Liver (tissue), 9 donors: Measurements from ENCODE around the gene CDK16. TPM values are rescaled to one million over a fixed set of nuclear protein-coding genes. Genes with fewer than 3 reads are reported as not detected.

ENCODE experiments used
- DNase-seq: peaks from one replicate; pipeline ENCODE4 v3.0.0-alpha.2; 2017; ENCODE audit warnings: low spot score
- H3K27ac ChIP-seq, 2 donors: one replicate each; pipeline ENCODE4 v1.7.0; 2013; ENCODE audit warnings: inconsistent platforms in 2 of 2, low read length in 2 of 2, control low read depth in 1 of 2, low read depth in 1 of 2, mild to moderate bottlenecking in 1 of 2
- H3K27me3 ChIP-seq, 4 donors: one replicate each; pipeline versions ENCODE4 v1.6.1 to v1.7.0; 2013; ENCODE audit warnings: low read length in 3 of 4, inconsistent platforms in 1 of 4, mild to moderate bottlenecking in 1 of 4, moderate library complexity in 1 of 4; ENCODE audit not compliant: control insufficient read depth in 4 of 4, insufficient read depth in 4 of 4
- H3K36me3 ChIP-seq, 4 donors: one replicate each; pipeline versions ENCODE4 v1.6.1 to v1.7.0; 2013; ENCODE audit warnings: low read length in 3 of 4, mild to moderate bottlenecking in 3 of 4, low read depth in 1 of 4, moderate library complexity in 1 of 4; ENCODE audit not compliant: control insufficient read depth in 4 of 4, insufficient read depth in 3 of 4
- H3K4me1 ChIP-seq, 4 donors: one replicate each; pipeline versions ENCODE4 v1.6.1 to v1.7.0; 2013; ENCODE audit warnings: low read length in 3 of 4, mild to moderate bottlenecking in 3 of 4, moderate library complexity in 1 of 4; ENCODE audit not compliant: control insufficient read depth in 4 of 4, insufficient read depth in 4 of 4
- H3K4me3 ChIP-seq, 3 donors: one replicate each; pipeline versions ENCODE4 v1.6.1 to v1.7.0; 2013; ENCODE audit warnings: low read length in 3 of 3, control low read depth in 1 of 3, low read depth in 1 of 3, mild to moderate bottlenecking in 1 of 3
- H3K9ac ChIP-seq, 2 donors: one replicate each; pipeline ENCODE4 v1.7.0; 2013; ENCODE audit warnings: low read length in 2 of 2, mild to moderate bottlenecking in 2 of 2, moderate library complexity in 2 of 2, control low read depth in 1 of 2, low read depth in 1 of 2
- H3K9me3 ChIP-seq, 4 donors: one replicate each; pipeline versions ENCODE4 v1.6.1 to v1.7.0; 2013; ENCODE audit warnings: low read length in 3 of 4; ENCODE audit not compliant: control insufficient read depth in 4 of 4
- EGR1 ChIP-seq, 2 donors: IDR thresholded peaks; 2 replicates each; pipeline ENCODE4 v1.6.1; 2016 to 2018; ENCODE audit warnings: antibody characterized with exemption in 2 of 2, low read depth in 2 of 2
- FOXA2 ChIP-seq: IDR thresholded peaks from 2 replicates; pipeline ENCODE4 v1.6.1; 2016; ENCODE audit warnings: antibody characterized with exemption
- GABPA ChIP-seq, 2 donors: IDR thresholded peaks in 1 of 2; conservative IDR thresholded peaks in 1 of 2; 2 replicates each; pipeline ENCODE4 v1.6.1; 2016; ENCODE audit warnings: antibody characterized with exemption in 2 of 2, mild to moderate bottlenecking in 1 of 2, moderate library complexity in 1 of 2
- HNF4A ChIP-seq, 2 donors: conservative IDR thresholded peaks; 2 replicates each; pipeline ENCODE4 v1.6.1; 2016; ENCODE audit warnings: antibody characterized with exemption in 2 of 2, mild to moderate bottlenecking in 2 of 2
- NR2F2 ChIP-seq: IDR thresholded peaks from 2 replicates; pipeline ENCODE4 v1.6.1; 2016; ENCODE audit warnings: antibody characterized with exemption
- RAD21 ChIP-seq, 2 donors: IDR thresholded peaks; 2 replicates each; pipeline ENCODE4 v1.6.1; 2016; ENCODE audit warnings: antibody characterized with exemption in 2 of 2, mild to moderate bottlenecking in 2 of 2
- RXRA ChIP-seq, 2 donors: IDR thresholded peaks; 2 replicates each; pipeline ENCODE4 v1.6.1; 2017 to 2018; ENCODE audit warnings: antibody characterized with exemption in 2 of 2, mild to moderate bottlenecking in 1 of 2
- SP1 ChIP-seq: IDR thresholded peaks from 2 replicates; pipeline ENCODE4 v1.6.1; 2018; ENCODE audit warnings: antibody characterized with exemption, mild to moderate bottlenecking
- TAF1 ChIP-seq: conservative IDR thresholded peaks from 2 replicates; pipeline ENCODE4 v1.6.1; 2016; ENCODE audit warnings: antibody characterized with exemption, mild to moderate bottlenecking
- YY1 ChIP-seq: IDR thresholded peaks from 2 replicates; pipeline ENCODE4 v1.6.1; 2016; ENCODE audit warnings: antibody characterized with exemption, mild to moderate bottlenecking
- WGBS: extraction: QIAGEN DNeasy Blood & Tissue Kit; methylation state at CpG from one replicate; pipeline ENCODE4 v1.1.7; 2013; 5-methylcytosine and 5-hydroxymethylcytosine counted together
- polyA plus RNA-seq, 2 donors: library from polyadenylated mRNA; stranded (reverse) in 1 of 2; unstranded in 1 of 2; fragments of 200-250 nt in 1 of 2; fragments of >200 nt in 1 of 2; fragmentation: Nextera tagmentation in 1 of 2; extraction: Ambion mirVana in 1 of 2; gene quantifications; one replicate each; pipeline versions ENCODE4 v1.2.1 to v1.2.3, GENCODE V29; 2013 to 2015
- total RNA-seq, 2 donors: library from RNA; depleted of rRNA; stranded (reverse); fragments of >200 nt; gene quantifications; one replicate each; pipeline ENCODE4 v1.2.3, GENCODE V29; 2014
- TF ChIP-seq, protein P1 (sequence below): IDR thresholded peaks from 2 replicates; pipeline ENCODE4 v1.6.1; 2016; ENCODE audit warnings: antibody characterized with exemption
- TF ChIP-seq, protein P2 (sequence below): fragments of 150-350 bp; IDR thresholded peaks from 2 replicates; pipeline ENCODE4 v1.5.1; 2017; ENCODE audit warnings: improper control_type of control experiment, low read depth, low read length; ENCODE audit not compliant: missing input control
- TF ChIP-seq, protein P3 (sequence below): IDR thresholded peaks from 2 replicates; pipeline ENCODE4 v1.6.1; 2016; ENCODE audit warnings: antibody characterized with exemption
- TF ChIP-seq, protein P4 (sequence below): IDR thresholded peaks from 2 replicates; pipeline ENCODE4 v1.6.1; 2016; ENCODE audit warnings: antibody characterized with exemption
- donor health status: healthy.
- donor health status: healthy.
- donor health status: healthy.
- donor health status: healthy.
- donor health status: healthy.

The CDK16 gene
- total and polyA plus RNA-seq, 4 donors = 10.8 to 31.1 (median 19.9) TPM

DNA sequence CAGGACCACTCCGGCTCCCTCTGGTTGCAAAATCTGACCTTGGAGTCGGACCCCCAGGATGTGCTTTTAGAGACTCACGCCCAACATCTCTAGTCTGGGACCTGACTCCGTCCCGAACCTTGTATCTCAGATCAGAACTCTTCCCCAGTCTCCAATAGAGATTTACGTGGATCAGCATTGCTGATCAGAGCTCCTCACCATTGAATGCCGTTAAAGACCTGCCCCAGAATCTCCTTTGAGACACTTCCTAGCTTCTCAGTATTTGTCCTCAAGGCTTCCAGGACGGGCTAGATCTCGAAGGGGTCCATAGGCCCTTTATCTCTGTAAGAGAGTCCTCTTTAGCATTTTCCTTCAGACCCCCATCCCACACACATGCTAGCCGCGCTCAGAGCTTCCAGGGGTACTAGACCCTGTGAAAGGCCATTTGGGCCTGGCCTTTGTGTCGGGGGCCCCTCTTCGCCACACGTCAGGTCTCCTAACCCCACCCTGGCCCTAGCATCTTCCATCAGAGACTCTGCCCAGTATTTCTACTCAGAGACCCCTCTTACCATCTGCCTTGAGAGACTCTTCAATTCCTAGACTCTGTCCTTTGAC, 24.2 kb upstream of the CDK16 start:
- 14% methylated on average over 14 of the region's 14 CpGs for WGBS
- peaks cover 0 to 13% (median 5%) of the 10 kb centered on the region in 4 donors for H3K36me3 ChIP-seq
- H3K4me3 ChIP-seq = peak overlapping the region; percentile 74 to 91 (median 80)
- peak overlapping the region; percentile 91 to 94 for H3K27ac ChIP-seq
- H3K9ac ChIP-seq = peak overlapping the region; percentile 70 to 90
- H3K9me3 ChIP-seq = no peaks in the 10 kb centered on the region
- TF ChIP-seq, protein P1, sequence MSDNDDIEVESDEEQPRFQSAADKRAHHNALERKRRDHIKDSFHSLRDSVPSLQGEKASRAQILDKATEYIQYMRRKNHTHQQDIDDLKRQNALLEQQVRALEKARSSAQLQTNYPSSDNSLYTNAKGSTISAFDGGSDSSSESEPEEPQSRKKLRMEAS = no peak
- TF ChIP-seq SP1 = no peak
- H3K27me3 ChIP-seq = peaks cover 0 to 4% (median 0%) of the 10 kb centered on the region in 4 donors
- no peak for DNase-seq
- peaks cover 8 to 49% (median 31%) of the 10 kb centered on the region in 4 donors for H3K4me1 ChIP-seq

DNA sequence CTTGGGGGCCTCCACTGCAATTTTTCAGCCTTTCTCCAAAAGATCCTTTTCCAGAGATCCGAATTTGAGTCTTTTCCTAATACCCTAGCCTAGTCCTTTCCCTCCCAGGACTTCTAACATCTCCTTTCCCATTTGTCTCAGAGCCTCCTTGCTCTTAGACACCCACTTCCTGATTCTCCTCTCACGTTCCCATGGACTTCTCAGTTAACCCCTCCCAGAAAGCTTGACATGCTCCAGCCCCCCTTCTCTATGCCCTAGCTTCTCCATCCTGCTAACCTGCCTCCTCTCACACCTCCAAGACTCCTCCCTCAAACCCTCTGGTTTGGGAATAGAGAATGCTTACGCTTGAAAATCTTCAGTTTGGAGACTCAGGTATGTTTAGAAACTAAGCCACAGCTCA, 22.4 kb upstream of the CDK16 start:
- no peak overlapping the region for H3K4me3 ChIP-seq
- no peaks in the 10 kb centered on the region for H3K27me3 ChIP-seq
- peaks cover 8 to 49% (median 31%) of the 10 kb centered on the region in 4 donors for H3K4me1 ChIP-seq
- no peak overlapping the region for H3K9ac ChIP-seq
- H3K9me3 ChIP-seq = no peaks in the 10 kb centered on the region
- WGBS = 64% methylated on average over 3 of the region's 3 CpGs
- H3K27ac ChIP-seq = no peak overlapping the region
- no peak for DNase-seq
- peaks cover 4 to 29% (median 17%) of the 10 kb centered on the region in 4 donors for H3K36me3 ChIP-seq
- TF ChIP-seq, protein P2, sequence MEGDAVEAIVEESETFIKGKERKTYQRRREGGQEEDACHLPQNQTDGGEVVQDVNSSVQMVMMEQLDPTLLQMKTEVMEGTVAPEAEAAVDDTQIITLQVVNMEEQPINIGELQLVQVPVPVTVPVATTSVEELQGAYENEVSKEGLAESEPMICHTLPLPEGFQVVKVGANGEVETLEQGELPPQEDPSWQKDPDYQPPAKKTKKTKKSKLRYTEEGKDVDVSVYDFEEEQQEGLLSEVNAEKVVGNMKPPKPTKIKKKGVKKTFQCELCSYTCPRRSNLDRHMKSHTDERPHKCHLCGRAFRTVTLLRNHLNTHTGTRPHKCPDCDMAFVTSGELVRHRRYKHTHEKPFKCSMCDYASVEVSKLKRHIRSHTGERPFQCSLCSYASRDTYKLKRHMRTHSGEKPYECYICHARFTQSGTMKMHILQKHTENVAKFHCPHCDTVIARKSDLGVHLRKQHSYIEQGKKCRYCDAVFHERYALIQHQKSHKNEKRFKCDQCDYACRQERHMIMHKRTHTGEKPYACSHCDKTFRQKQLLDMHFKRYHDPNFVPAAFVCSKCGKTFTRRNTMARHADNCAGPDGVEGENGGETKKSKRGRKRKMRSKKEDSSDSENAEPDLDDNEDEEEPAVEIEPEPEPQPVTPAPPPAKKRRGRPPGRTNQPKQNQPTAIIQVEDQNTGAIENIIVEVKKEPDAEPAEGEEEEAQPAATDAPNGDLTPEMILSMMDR = no peak
- TF ChIP-seq, protein P1 = no peak
- no peak for TF ChIP-seq GABPA (IDR thresholded peaks at IDR 0.05 in 1 of 2, conservative IDR thresholded peaks at IDR 0.05 in 1 of 2)
- no peak for TF ChIP-seq HNF4A (conservative IDR thresholded peaks at IDR 0.05)
- no peak for TF ChIP-seq FOXA2
- TF ChIP-seq YY1 = no peak
- no peak for TF ChIP-seq NR2F2
- TF ChIP-seq EGR1 (IDR thresholded peaks at IDR 0.05; ENCODE audit: low read depth in 2 of 2) = no peak
- no peak for TF ChIP-seq RXRA (IDR thresholded peaks at IDR 0.05)
- TF ChIP-seq, protein P3, sequence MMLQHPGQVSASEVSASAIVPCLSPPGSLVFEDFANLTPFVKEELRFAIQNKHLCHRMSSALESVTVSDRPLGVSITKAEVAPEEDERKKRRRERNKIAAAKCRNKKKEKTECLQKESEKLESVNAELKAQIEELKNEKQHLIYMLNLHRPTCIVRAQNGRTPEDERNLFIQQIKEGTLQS = no peak
- no peak for TF ChIP-seq TAF1
- no peak for TF ChIP-seq RAD21 (IDR thresholded peaks at IDR 0.05)

DNA sequence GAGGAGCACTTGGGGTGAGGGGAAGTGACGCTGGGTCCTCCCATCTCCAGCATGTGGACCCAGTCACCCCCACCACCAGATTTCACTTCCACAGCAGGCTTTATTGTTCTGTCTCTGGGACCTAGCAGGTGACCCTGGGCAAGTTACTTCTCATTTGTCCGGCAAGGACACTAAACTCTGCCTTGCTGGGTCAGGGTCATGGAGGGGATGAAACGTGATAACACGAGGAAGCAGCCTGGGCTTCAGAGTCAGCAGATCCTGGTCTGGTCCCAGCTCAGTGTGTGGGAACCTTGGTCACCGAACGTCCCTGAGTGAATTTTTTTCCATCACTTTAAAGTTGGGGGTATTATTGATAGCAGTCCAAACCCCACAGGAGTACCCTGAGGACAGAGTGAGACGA, 21.0 kb upstream of the CDK16 start:
- Histone ChIP-seq H3K27ac (no peak overlapping the region), H3K9me3 (no peaks in the 10 kb centered on the region), H3K27me3 (no peaks in the 10 kb centered on the region), H3K36me3 (peaks cover 9 to 43% (median 29%) of the 10 kb centered on the region in 4 donors), H3K4me1 (peaks cover 8 to 43% (median 31%) of the 10 kb centered on the region in 4 donors), H3K9ac (no peak overlapping the region), H3K4me3 (no peak overlapping the region)
- DNase-seq = no peak
- WGBS = 59% methylated on average over 7 of the region's 7 CpGs
- TF ChIP-seq, protein P4, sequence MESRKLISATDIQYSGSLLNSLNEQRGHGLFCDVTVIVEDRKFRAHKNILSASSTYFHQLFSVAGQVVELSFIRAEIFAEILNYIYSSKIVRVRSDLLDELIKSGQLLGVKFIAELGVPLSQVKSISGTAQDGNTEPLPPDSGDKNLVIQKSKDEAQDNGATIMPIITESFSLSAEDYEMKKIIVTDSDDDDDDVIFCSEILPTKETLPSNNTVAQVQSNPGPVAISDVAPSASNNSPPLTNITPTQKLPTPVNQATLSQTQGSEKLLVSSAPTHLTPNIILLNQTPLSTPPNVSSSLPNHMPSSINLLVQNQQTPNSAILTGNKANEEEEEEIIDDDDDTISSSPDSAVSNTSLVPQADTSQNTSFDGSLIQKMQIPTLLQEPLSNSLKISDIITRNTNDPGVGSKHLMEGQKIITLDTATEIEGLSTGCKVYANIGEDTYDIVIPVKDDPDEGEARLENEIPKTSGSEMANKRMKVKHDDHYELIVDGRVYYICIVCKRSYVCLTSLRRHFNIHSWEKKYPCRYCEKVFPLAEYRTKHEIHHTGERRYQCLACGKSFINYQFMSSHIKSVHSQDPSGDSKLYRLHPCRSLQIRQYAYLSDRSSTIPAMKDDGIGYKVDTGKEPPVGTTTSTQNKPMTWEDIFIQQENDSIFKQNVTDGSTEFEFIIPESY = no peak
- TF ChIP-seq HNF4A (conservative IDR thresholded peaks at IDR 0.05) (no peak), YY1 (no peak)
